Caco-2 (cell line): ENCODE data around the gene PYM1. TPM values are rescaled to one million over a fixed set of nuclear protein-coding genes. Genes with fewer than 3 reads are reported as not detected.

ENCODE experiments used
- BruUV-seq: library from RNA; stranded (reverse); fragments of 400-500 nt; replicated peaks from 2 replicates; lab custom pipeline; 2021; lab: Mats Ljungman, UMichigan
- CTCF ChIA-PET: fragments of 300-600 bp; sonication (Branson Sonifier 250); formaldehyde crosslinking; loops from one replicate; lab custom pipeline; 2022; ENCODE audit warnings: antibody characterized with exemption; lab: Charles Lee
- POLR2A ChIA-PET: fragments of 300-600 bp; sonication (Branson Sonifier 250); formaldehyde crosslinking; loops from one replicate; lab custom pipeline; 2022; ENCODE audit warnings: antibody characterized with exemption; lab: Charles Lee
- DNase-seq, 2 experiments: peaks; one replicate each; pipeline versions ENCODE4 v3.0.0 to v3.0.0-alpha.2; 2020 to 2022
- H3K27me3 ChIP-seq: replicated peaks from 2 replicates; pipeline ENCODE4 v1.6.0; 2011; ENCODE audit warnings: low read length; ENCODE audit not compliant: control insufficient read depth, insufficient read depth
- H3K36me3 ChIP-seq: 2 replicates; pipeline ENCODE4 v1.5.1; 2011; ENCODE audit warnings: low read length; ENCODE audit not compliant: control insufficient read depth, insufficient read depth
- H3K4me1 ChIP-seq: fragments of 250-450 bp; sonication (Bioruptor Pico); 2 replicates; pipeline ENCODE4 v1.5.1; 2020; ENCODE audit warnings: mild to moderate bottlenecking
- H3K4me3 ChIP-seq: 2 replicates; pipeline ENCODE4 v1.5.1; 2011; ENCODE audit warnings: low read depth, mild to moderate bottlenecking, control low read depth, low read length
- H3K9me3 ChIP-seq: fragments of 250-450 bp; sonication (Bioruptor Pico); 2 replicates; pipeline ENCODE4 v1.5.1; 2020; ENCODE audit warnings: mild to moderate bottlenecking, moderate library complexity
- H3K27ac Mint-ChIP-seq: one replicate; pipeline ENCODE4 v1.8.0; 2022; ENCODE audit warnings: mixed read lengths; ENCODE audit not compliant: unreplicated experiment
- H3K27me3 Mint-ChIP-seq: one replicate; pipeline ENCODE4 v1.8.0; 2022; ENCODE audit warnings: mixed read lengths; ENCODE audit not compliant: insufficient read depth, unreplicated experiment
- H3K36me3 Mint-ChIP-seq: one replicate; pipeline ENCODE4 v1.8.0; 2022; ENCODE audit warnings: mild to moderate bottlenecking, mixed read lengths; ENCODE audit not compliant: insufficient read depth, unreplicated experiment
- H3K4me1 Mint-ChIP-seq: one replicate; pipeline ENCODE4 v1.8.0; 2022; ENCODE audit warnings: low read depth, mixed read lengths; ENCODE audit not compliant: unreplicated experiment
- H3K4me3 Mint-ChIP-seq: one replicate; pipeline ENCODE4 v1.8.0; 2022; ENCODE audit warnings: mild to moderate bottlenecking, moderate library complexity, mixed read lengths; ENCODE audit not compliant: unreplicated experiment
- H3K9me3 Mint-ChIP-seq: one replicate; pipeline ENCODE4 v1.8.0; 2022; ENCODE audit warnings: mixed read lengths; ENCODE audit not compliant: unreplicated experiment
- CTCF ChIP-seq, 2 experiments: fragments of 200-600 bp in 1 of 2; IDR thresholded peaks; 1 replicate in 1 of 2; 2 replicates in 1 of 2; pipeline versions ENCODE4 v1.5.1 to v1.8.0; 2011 to 2022; ENCODE audit warnings: antibody characterized with exemption in 1 of 2, control low read depth in 1 of 2, inconsistent platforms in 1 of 2, low read depth in 1 of 2, low read length in 1 of 2, mild to moderate bottlenecking in 1 of 2, moderate library complexity in 1 of 2; ENCODE audit not compliant: insufficient read depth in 1 of 2, severe bottlenecking in 1 of 2, unreplicated experiment in 1 of 2
- intact Hi-C: fragments of 100-400 bp; cut with micrococcal nuclease; formaldehyde crosslinking; loops from one replicate; pipeline ENCODE4 v1.10.0; 2022; ENCODE audit not compliant: unreplicated experiment
- total RNA-seq: library from RNA; stranded (reverse); gene quantifications from 2 replicates; pipeline ENCODE4 v1.2.3, GENCODE V29; 2022

PYM1 gene
- total RNA-seq, 1 experiment from 2014 or later = 47.2 TPM

- intact Hi-C loops = loop anchor here (1.0 kb wide), 1 partner anchor 10 kb away; no protein-coding TSS in a partner anchor
- TSS peak; percentile 61 for BruUV-seq
- peak within 1 kb of the TSS; percentile 90 for H3K4me3 ChIP-seq
- Mint-ChIP-seq H3K9me3 (no peaks in the 10 kb centered on the region), H3K4me1 (peaks cover 23% of the 10 kb centered on the region), H3K27ac (peak within 1 kb of the TSS; percentile 95), H3K4me3 (peak within 1 kb of the TSS; percentile 98), H3K27me3 (no peaks in the 10 kb centered on the region), H3K36me3 (peaks cover 52% of the 10 kb centered on the region)
- no peaks in the 10 kb centered on the region for H3K36me3 ChIP-seq
- no peaks in the 10 kb centered on the region for H3K27me3 ChIP-seq
- H3K4me1 ChIP-seq = peaks cover 33% of the 10 kb centered on the region
- CTCF ChIA-PET = interaction anchor here (0.7 to 0.9 kb wide), 2 partner anchors 10 to 1249 kb away, joined by 3 to 8 read pairs; no protein-coding TSS in a partner anchor
- POLR2A ChIA-PET = interaction anchor here (0.5 to 1.6 kb wide), 2 partner anchors 8 to 73 kb away, joined by 3 to 5 read pairs; partner anchors contain the start of gene RAB5B
- no peak for TF ChIP-seq CTCF (IDR thresholded peaks at IDR 0.05; ENCODE audit: insufficient read depth in 1 of 2, low read depth in 1 of 2, low read length in 1 of 2, severe bottlenecking in 1 of 2, unreplicated experiment in 1 of 2)
- no peaks in the 10 kb centered on the region for H3K9me3 ChIP-seq
- DNase-seq = peak; percentile 91 to 96
Observed at GRCh38 chr12:55966408-55967281, 39.0 kb upstream of the PYM1 start, which contains the start of gene CDK2. Gene CDK2 (plus strand): TSS chr12:55966830. CDS start chr12:55967009, 179 bp downstream.

- Mint-ChIP-seq H3K4me1 (peaks cover 18% of the 10 kb centered on the region), H3K9me3 (no peaks in the 10 kb centered on the region), H3K27ac (peak within 1 kb of the TSS; percentile 95), H3K27me3 (no peaks in the 10 kb centered on the region), H3K36me3 (peaks cover 45% of the 10 kb centered on the region), H3K4me3 (peak within 1 kb of the TSS; percentile 98)
- peak within 1 kb of the TSS; percentile 90 for H3K4me3 ChIP-seq
- TSS peak; percentile 87 for BruUV-seq
- intact Hi-C loops = loop anchor here (1.0 kb wide), 1 partner anchor 10 kb away; no protein-coding TSS in a partner anchor
- POLR2A ChIA-PET = interaction anchor here (0.5 to 1.6 kb wide), 2 partner anchors 8 to 72 kb away, joined by 3 to 5 read pairs; partner anchors contain the start of gene RAB5B
- no peaks in the 10 kb centered on the region for H3K9me3 ChIP-seq
- no peak for TF ChIP-seq CTCF (IDR thresholded peaks at IDR 0.05; ENCODE audit: insufficient read depth in 1 of 2, low read depth in 1 of 2, low read length in 1 of 2, severe bottlenecking in 1 of 2, unreplicated experiment in 1 of 2)
- CTCF ChIA-PET = interaction anchor here (0.9 kb wide), 1 partner anchor 9 kb away, joined by 3 read pairs; no protein-coding TSS in a partner anchor
- H3K36me3 ChIP-seq = no peaks in the 10 kb centered on the region
- no peak for DNase-seq
- no peaks in the 10 kb centered on the region for H3K27me3 ChIP-seq
- H3K4me1 ChIP-seq = peaks cover 27% of the 10 kb centered on the region
Observed at GRCh38 chr12:55965941-55966407, 38.3 kb upstream of the PYM1 start, which contains the start of gene PMEL. Gene PMEL (minus strand): TSS chr12:55966042. CDS start chr12:55966011, 31 bp downstream.

- ChIA-PET POLR2A (interaction anchor here (0.5 to 1.6 kb wide), 2 partner anchors 9 to 184 kb away, joined by 3 to 5 read pairs; partner anchors contain the start of gene RAB5B), CTCF (no interaction called here)
- no peaks in the 10 kb centered on the region for H3K27me3 ChIP-seq
- Mint-ChIP-seq H3K36me3 (peaks cover 38% of the 10 kb centered on the region), H3K4me3 (peak overlapping the region; percentile 98), H3K4me1 (peaks cover 18% of the 10 kb centered on the region), H3K27ac (peak overlapping the region; percentile 95), H3K27me3 (no peaks in the 10 kb centered on the region), H3K9me3 (no peaks in the 10 kb centered on the region)
- H3K4me3 ChIP-seq = no peak overlapping the region
- no peaks in the 10 kb centered on the region for H3K9me3 ChIP-seq
- no peak for TF ChIP-seq CTCF (IDR thresholded peaks at IDR 0.05; ENCODE audit: insufficient read depth in 1 of 2, low read depth in 1 of 2, low read length in 1 of 2, severe bottlenecking in 1 of 2, unreplicated experiment in 1 of 2)
- H3K4me1 ChIP-seq = peaks cover 23% of the 10 kb centered on the region
- intact Hi-C loops = no loop called here
- no peaks in the 10 kb centered on the region for H3K36me3 ChIP-seq
- DNase-seq = no peak
- no TSS peak for BruUV-seq
Observed at GRCh38 chr12:55965240-55965639, 37.5 kb upstream of the PYM1 start.
